Measurements from ENCODE around the gene LRRC32.

LRRC32 gene

DNA sequence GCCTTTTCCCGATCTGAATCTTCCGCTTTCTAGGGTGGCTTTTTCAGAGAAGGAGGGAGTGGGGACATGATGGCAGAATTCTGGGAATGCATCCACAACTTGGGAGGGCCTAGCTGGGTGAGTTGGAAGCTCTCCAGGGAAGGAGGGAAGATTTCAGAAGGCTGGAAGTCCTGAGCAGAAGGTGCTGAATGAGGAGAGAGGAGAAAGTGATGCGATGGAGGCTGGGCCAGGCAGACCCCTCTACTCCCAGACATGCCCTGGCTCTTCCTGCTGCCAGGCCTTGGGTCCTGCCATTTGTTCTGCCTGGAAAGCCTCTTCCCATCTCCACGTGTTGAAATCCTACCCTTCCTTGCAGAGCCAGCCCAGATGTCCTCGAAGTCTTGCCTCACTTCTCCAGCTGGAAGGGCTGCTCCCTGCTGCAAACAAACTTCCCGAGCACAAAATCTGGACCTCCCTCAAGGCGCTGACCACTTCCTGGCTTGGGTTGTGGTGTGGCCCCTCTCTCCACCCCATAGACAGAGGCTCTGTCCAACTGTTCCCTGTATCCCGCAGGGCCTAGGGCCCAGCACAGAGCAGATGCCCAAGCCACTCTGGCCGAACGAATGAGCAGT is 16.8 kb downstream of the LRRC32 start:
- H3K4me3 ChIP-seq (replicated peaks in 1 of 2; ENCODE audit: low read depth in 2 of 2, low read length in 2 of 2), result no peak overlapping the region
- DNase-seq (ENCODE audit: low read depth in 2 of 2), result peak; percentile 72 to 96
- TF ChIP-seq, protein P1, sequence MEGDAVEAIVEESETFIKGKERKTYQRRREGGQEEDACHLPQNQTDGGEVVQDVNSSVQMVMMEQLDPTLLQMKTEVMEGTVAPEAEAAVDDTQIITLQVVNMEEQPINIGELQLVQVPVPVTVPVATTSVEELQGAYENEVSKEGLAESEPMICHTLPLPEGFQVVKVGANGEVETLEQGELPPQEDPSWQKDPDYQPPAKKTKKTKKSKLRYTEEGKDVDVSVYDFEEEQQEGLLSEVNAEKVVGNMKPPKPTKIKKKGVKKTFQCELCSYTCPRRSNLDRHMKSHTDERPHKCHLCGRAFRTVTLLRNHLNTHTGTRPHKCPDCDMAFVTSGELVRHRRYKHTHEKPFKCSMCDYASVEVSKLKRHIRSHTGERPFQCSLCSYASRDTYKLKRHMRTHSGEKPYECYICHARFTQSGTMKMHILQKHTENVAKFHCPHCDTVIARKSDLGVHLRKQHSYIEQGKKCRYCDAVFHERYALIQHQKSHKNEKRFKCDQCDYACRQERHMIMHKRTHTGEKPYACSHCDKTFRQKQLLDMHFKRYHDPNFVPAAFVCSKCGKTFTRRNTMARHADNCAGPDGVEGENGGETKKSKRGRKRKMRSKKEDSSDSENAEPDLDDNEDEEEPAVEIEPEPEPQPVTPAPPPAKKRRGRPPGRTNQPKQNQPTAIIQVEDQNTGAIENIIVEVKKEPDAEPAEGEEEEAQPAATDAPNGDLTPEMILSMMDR (IDR thresholded peaks at IDR 0.05; ENCODE audit: low read depth, low read length), result no peak

DNA sequence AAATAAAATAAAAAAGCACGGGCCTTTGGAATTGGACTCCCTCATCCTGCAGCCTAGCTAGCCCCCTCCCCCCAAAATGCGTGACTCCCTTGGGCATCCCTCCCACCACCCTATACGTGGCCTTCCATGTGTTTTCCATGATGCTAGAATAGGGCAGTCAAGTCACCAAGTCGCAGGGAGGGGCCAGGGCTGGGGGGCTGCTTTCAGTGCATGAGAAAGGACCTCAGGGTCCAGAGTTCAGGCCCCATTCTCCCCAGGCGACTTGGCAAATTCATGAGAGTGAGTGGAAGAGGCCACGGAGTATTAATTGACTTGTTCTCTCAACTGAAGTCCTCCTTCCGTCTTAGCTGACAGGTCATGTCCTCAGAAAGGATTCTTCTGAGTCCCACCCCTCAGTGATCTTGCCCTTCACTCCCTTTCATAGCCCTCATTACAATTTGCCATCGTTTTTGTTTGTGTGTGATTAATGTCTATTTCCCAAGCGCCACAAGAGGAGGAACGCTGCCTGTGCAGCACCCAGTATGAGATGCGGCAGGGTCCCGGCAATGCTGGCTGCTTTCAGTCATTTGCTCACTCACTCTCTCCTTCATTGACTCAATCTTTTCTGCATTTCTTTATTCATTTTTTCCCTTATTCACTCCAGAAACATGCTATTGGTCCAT is 17.4 kb downstream of the LRRC32 start:
- H3K4me3 ChIP-seq (replicated peaks in 1 of 2; ENCODE audit: low read depth in 2 of 2, low read length in 2 of 2), result no peak overlapping the region
- TF ChIP-seq, protein P1 (IDR thresholded peaks at IDR 0.05; ENCODE audit: low read depth, low read length), result no peak
- DNase-seq (ENCODE audit: low read depth in 2 of 2), result no peak

DNA sequence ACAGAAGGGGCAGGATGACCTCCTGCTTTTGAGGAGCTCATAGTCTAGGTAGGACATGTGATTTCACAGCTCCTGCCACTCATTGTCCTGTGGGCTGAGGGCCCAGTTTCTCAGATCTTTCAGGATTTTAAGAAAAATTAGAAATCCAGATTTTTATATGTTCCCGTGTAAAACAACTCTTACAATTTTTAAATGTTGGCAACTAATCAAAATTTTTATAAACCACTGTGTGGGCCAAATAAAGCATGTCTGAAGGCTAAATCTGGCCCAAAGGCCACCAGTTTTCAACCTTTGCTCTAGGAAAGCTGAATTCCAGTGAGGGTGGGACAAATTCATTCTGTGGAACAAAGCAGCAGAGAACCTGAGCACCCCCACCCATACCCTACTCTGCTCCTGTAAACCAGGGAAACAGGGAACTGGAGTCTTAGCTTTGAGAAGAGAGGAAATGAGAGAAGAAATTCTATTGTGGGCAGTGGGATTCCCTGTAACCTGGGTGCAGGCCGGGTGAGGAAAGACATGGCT is 20.6 kb downstream of the LRRC32 start:
- H3K4me3 ChIP-seq (replicated peaks in 1 of 2; ENCODE audit: low read depth in 2 of 2, low read length in 2 of 2), result no peak overlapping the region
- TF ChIP-seq, protein P1 (IDR thresholded peaks at IDR 0.05; ENCODE audit: low read depth, low read length), result no peak
- peak in 1 of 2 donors; percentile 26 for DNase-seq (ENCODE audit: low read depth in 2 of 2)

DNA sequence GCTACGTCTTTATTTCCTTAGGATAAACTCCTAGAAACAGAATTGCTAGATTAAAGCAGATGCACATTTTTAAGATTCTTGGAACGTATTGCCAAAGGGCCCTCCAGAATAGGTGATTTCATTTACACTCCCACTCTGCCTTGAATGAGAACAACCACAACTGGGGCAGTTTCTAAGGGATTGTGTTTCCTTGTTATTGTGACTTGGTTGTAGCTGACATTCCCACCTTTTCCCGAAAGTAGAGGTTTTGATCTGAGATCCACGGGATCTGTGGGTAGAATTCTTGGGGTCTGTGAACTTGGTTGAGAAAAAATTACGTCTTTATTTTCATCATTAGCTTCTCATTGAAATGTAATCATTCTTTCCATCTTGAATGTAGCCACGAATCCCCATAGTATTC is 21.5 kb downstream of the LRRC32 start:
- peak in 1 of 2 donors; percentile 57 for DNase-seq (ENCODE audit: low read depth in 2 of 2)
- TF ChIP-seq, protein P1 (IDR thresholded peaks at IDR 0.05; ENCODE audit: low read depth, low read length), result no peak
- no peak overlapping the region for H3K4me3 ChIP-seq (replicated peaks in 1 of 2; ENCODE audit: low read depth in 2 of 2, low read length in 2 of 2)

DNA sequence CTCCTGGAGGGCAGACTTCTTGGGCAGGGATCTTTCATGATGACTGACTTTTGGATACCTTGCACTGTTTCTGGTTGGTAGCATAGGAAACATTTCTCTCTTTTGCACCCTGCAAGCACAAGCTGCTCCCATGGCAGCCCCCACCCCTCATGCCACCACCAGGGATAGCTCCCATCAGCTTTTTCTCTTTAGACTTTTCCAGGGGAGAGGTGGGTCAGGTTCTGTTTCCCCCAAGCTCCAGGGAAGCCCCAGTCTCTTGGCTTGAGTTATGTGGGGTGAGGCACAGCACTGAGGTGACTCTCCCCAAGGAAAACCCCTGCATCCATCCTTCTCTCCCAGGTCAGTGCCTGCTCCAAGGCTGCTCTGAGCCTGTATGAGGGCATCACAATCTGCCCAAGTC is 22.5 kb downstream of the LRRC32 start:
- DNase-seq (ENCODE audit: low read depth in 2 of 2), result no peak
- TF ChIP-seq, protein P1 (IDR thresholded peaks at IDR 0.05; ENCODE audit: low read depth, low read length), result no peak
- H3K4me3 ChIP-seq (replicated peaks in 1 of 2; ENCODE audit: low read depth in 2 of 2, low read length in 2 of 2), result no peak overlapping the region

DNA sequence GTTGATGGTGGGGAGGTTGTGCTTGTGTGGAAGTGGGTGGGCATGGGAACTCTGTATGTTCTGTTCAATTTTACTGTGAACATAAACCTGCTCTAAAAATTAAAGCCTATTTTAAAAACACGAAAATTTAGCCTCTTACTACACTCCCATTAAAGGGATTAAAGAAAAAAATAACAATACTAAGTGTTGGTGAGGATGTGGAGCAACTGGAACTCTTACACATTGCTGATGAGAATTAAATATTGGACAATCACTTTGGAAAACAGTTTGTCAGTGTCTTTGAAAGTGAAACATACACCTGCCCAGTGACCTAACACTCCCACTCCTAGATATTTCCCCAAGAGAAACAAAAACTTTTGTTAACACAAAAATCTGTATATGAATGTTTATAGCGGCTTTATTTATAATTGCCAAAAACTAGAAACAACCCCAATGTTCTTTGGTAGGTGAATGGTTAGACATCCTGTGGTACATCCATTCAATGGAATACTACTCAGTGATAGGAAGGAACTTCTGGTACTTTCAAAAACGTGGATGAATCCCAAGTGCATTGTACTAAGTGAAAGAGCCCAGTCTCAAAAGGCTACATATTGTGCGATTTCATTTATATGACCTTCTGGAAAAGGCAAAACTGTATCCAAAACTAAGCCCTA is 23.5 kb downstream of the LRRC32 start:
- TF ChIP-seq, protein P1 (IDR thresholded peaks at IDR 0.05; ENCODE audit: low read depth, low read length), result no peak
- DNase-seq (ENCODE audit: low read depth in 2 of 2), result no peak
- H3K4me3 ChIP-seq (replicated peaks in 1 of 2; ENCODE audit: low read depth in 2 of 2, low read length in 2 of 2), result no peak overlapping the region

All from cardiac fibroblast (primary cell).